BJ (cell line): ENCODE data around the gene NELFA. TPM values are rescaled to one million over a fixed set of nuclear protein-coding genes. Genes with fewer than 3 reads are reported as not detected.

Source experiments
- CTCF ChIA-PET: fragments of 350-600 bp; formaldehyde crosslinking; extraction: SDS; loops from one replicate; lab custom pipeline; 2021; ENCODE audit warnings: antibody characterized with exemption, inconsistent platforms; lab: Yijun Ruan, JAX
- POLR2A ChIA-PET: fragments of 300-600 bp; sonication (Branson Sonifier 250); formaldehyde crosslinking; extraction: SDS; loops from one replicate; lab custom pipeline; 2021; ENCODE audit warnings: antibody characterized with exemption; lab: Charles Lee
- DNase-seq: peaks from one replicate; pipeline ENCODE4 v3.0.0-alpha.2; 2011; ENCODE audit warnings: low read depth
- H3K27me3 ChIP-seq: 2 replicates; pipeline ENCODE4 v1.6.0; 2011; ENCODE audit warnings: low read length; ENCODE audit not compliant: control insufficient read depth, insufficient read depth
- H3K36me3 ChIP-seq: 2 replicates; pipeline ENCODE4 v1.5.1; 2011; ENCODE audit warnings: low read length; ENCODE audit not compliant: control insufficient read depth, insufficient read depth
- H3K4me3 ChIP-seq: 2 replicates; pipeline ENCODE4 v1.5.1; 2011; ENCODE audit warnings: low read depth, mild to moderate bottlenecking, control low read depth, low read length
- polyA plus RNA-seq: library from polyadenylated mRNA; depleted of rRNA; stranded (reverse); fragments of >200 nt; gene quantifications from 2 replicates; pipeline ENCODE4 v1.2.3, GENCODE V29; 2011
- TF ChIP-seq, protein P1 (sequence below): IDR thresholded peaks from 2 replicates; pipeline ENCODE4 v1.5.1; 2011; ENCODE audit warnings: low read depth, mild to moderate bottlenecking, control low read depth, inconsistent platforms, low read length, moderate library complexity; ENCODE audit not compliant: insufficient read depth

NELFA gene
- polyA plus RNA-seq, 1 experiment = 12.8 TPM

DNA sequence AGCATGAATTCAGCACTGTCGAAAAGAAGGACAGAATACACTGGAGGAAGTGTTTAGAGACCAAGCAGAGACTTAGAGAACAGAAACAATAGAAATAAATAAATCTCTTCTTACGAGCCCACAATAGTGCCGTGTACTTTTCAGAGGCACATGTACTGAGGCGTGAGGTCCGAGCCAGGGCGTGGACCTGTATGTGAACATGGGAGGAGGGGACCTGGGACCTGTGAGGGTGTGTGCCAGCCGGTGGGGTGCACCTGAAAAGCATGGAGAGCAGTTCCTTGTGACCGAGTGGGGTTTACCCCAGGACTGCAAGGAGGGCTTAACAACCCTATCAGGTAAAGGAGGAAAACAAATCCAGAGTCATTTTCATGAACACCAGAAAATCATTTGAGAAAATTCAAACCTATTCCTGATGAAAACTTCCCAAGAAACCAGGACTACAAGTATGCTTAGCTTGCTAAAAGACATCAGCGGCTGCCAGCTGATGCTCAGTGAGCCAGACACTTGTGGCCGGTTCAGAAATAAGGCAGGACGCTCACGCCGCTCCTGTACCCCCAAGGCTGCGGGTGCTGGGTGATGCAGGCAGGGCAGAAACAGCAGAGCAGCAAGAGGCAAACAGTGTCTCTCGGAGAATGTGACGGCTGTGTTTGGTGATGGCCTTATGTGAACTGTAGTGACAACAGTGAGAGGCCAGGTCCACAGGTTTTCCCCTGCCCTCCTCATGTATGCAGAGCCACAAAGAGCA, 37.1 kb downstream of the NELFA start:
- TF ChIP-seq, protein P1, sequence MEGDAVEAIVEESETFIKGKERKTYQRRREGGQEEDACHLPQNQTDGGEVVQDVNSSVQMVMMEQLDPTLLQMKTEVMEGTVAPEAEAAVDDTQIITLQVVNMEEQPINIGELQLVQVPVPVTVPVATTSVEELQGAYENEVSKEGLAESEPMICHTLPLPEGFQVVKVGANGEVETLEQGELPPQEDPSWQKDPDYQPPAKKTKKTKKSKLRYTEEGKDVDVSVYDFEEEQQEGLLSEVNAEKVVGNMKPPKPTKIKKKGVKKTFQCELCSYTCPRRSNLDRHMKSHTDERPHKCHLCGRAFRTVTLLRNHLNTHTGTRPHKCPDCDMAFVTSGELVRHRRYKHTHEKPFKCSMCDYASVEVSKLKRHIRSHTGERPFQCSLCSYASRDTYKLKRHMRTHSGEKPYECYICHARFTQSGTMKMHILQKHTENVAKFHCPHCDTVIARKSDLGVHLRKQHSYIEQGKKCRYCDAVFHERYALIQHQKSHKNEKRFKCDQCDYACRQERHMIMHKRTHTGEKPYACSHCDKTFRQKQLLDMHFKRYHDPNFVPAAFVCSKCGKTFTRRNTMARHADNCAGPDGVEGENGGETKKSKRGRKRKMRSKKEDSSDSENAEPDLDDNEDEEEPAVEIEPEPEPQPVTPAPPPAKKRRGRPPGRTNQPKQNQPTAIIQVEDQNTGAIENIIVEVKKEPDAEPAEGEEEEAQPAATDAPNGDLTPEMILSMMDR = no peak
- CTCF ChIA-PET = interaction anchor here (0.8 to 1.3 kb wide), 2 partner anchors 10 to 72 kb away, joined by 3 to 4 read pairs; no protein-coding TSS in a partner anchor

DNA sequence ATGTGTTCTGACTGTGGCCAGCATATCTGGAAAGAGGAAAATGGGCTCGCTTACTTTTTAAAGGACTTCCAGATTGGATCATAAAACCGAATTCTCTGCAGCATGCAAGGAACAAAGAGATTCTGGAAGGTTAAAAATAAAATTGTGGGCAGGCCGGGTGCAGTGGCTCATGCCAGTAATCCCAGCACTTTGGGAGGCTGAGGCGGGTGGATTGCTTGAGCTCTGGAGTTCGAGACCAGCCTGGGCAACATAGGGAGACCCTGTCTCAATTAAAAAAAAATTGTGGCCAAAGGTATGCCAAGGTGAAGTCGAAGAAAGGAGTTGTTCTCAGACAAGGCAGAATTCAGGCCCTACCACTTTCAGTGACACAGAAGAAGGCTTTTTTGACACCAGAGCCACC, 37.8 kb downstream of the NELFA start:
- Histone ChIP-seq H3K36me3 (peaks cover 14% of the 10 kb centered on the region), H3K27me3 (no peaks in the 10 kb centered on the region), H3K4me3 (no peak overlapping the region)
- ChIA-PET CTCF (no interaction called here), POLR2A (no interaction called here)
- no peak for DNase-seq
- TF ChIP-seq, protein P1 = no peak

More for the DNA sequence above, 37.1 kb downstream of the NELFA start:
- DNase-seq = no peak
- POLR2A ChIA-PET = no interaction called here
- H3K36me3 ChIP-seq = peaks cover 20% of the 10 kb centered on the region
- H3K4me3 ChIP-seq = no peak overlapping the region
- H3K27me3 ChIP-seq = no peaks in the 10 kb centered on the region

DNA sequence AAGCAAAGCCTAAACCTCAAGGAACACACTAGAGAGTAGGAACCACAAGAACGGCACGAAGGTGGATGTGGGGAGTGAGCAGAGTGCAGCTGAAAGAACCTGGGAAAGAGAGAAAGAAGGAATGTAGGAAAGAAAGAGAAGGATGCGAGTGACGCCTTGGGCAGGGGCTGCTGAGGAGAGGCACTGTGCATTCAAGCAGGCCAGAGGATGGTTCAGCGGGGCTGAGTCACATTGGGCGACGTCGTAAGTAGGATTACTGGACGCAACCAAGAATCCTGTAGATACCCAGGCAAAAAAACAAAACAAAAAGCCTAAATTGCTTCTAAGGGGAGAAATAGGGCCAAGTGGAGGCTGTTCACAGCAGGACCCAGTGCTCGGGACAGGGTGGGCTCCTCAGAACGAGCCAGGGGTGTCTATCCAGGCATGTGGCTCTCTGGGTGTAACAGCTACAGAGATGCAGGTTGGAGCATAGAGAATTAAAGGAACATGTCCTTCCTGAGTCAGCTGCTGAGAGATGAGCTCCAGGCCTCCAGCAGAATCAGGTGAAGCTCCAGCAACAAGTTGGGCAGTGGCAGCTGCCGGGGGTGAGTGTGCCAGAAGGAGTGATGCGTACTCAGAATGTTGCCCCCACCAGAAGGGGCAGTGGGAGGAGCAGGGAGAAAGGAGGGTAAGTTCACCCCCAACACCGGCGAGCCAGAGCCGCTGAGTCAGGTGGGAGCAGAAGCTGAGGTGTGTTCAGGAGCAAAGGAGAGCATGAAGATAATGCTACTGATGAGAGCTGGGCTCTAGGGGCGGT, 38.6 kb downstream of the NELFA start:
- H3K27me3 ChIP-seq = no peaks in the 10 kb centered on the region
- peaks cover 10% of the 10 kb centered on the region for H3K36me3 ChIP-seq
- POLR2A ChIA-PET = no interaction called here
- H3K4me3 ChIP-seq = no peak overlapping the region
- CTCF ChIA-PET = no interaction called here
- TF ChIP-seq, protein P1 = no peak
- no peak for DNase-seq

GRCh38 chr4:1968686-1969295, 40.0 kb downstream of the NELFA start:
- ChIA-PET CTCF (no interaction called here), POLR2A (no interaction called here)
- DNase-seq = no peak
- Histone ChIP-seq H3K4me3 (no peak overlapping the region), H3K36me3 (peaks cover 9% of the 10 kb centered on the region), H3K27me3 (no peaks in the 10 kb centered on the region)
- TF ChIP-seq, protein P1 = no peak
